Stimulated activated CD4-positive, alpha-beta T cell treated with anti-CD3 and anti-CD28 coated beads, Interleukin-4, amount 100 ng/mL, for 1 hour (primary cell): ENCODE data around the gene SLC24A2.

ENCODE experiments used
- DNase-seq: peaks from one replicate; pipeline ENCODE4 v3.0.0-alpha.2; 2020

Gene SLC24A2

GRCh38 chr9:19754921-19755320 is 33.9 kb downstream of the SLC24A2 start:
- no peak for DNase-seq

GRCh38 chr9:19748278-19749126 is 40.3 kb downstream of the SLC24A2 start:
- no peak for DNase-seq

- DNase-seq = no peak
Observed at GRCh38 chr9:19746223-19746622, 42.6 kb downstream of the SLC24A2 start.

- no peak for DNase-seq
Observed at GRCh38 chr9:19741178-19741577, 47.7 kb downstream of the SLC24A2 start.
